K562 (cell line): ENCODE data around the gene ALOXE3. TPM values are rescaled to one million over a fixed set of nuclear protein-coding genes. Genes with fewer than 3 reads are reported as not detected.

Experiments
- CTCF ChIP-seq, 3 experiments: IDR thresholded peaks in 2 of 3; conservative IDR thresholded peaks in 1 of 3; 2 replicates each; pipeline ENCODE4 v1.5.1; 2011 to 2012; ENCODE audit warnings: low read length in 3 of 3, mild to moderate bottlenecking in 3 of 3, control low read depth in 2 of 3, improper control_type of control experiment in 1 of 3, inconsistent platforms in 1 of 3, low read depth in 1 of 3, mixed read lengths in 1 of 3, moderate library complexity in 1 of 3; ENCODE audit not compliant: insufficient read depth in 2 of 3
- RFX7 ChIP-seq: fragments of 250-450 bp; sonication (Bioruptor Pico); IDR thresholded peaks from 2 replicates; pipeline ENCODE4 v1.5.1; 2021; ENCODE audit warnings: mild to moderate bottlenecking
- ZBTB40 ChIP-seq, 2 experiments: fragments of 450-650 bp in 1 of 2; sonication (generic) in 1 of 2; formaldehyde crosslinking in 1 of 2; IDR thresholded peaks; 2 replicates each; pipeline versions ENCODE4 v1.7.1 to v1.9.0; 2016 to 2022; ENCODE audit warnings: inconsistent platforms in 1 of 2, mild to moderate bottlenecking in 1 of 2, missing genetic modification reagents in 1 of 2
- polyA plus RNA-seq, 8 experiments: library from polyadenylated mRNA; depleted of rRNA in 4 of 8; stranded (reverse) in 5 of 8; unstranded in 3 of 8; fragments of >200 nt; fragmentation: Nextera tagmentation in 2 of 8; fragmentation: Illumina TruSeq in 1 of 8; extraction: Ambion mirVana in 2 of 8; extraction: Trizol in 1 of 8; gene quantifications; 2 replicates each; pipeline versions ENCODE4 v1.2.1 to v1.2.3, GENCODE V29; 2011 to 2014; ENCODE audit warnings: inconsistent platforms in 1 of 8, missing spikeins in 1 of 8
- total RNA-seq, 7 experiments: library from RNA; depleted of rRNA in 6 of 7; stranded (reverse); fragments of >200 nt in 6 of 7; fragmentation: Illumina TruSeq in 2 of 7; extraction: Trizol in 2 of 7; gene quantifications; 2 replicates each; pipeline versions ENCODE4 v1.2.1 to v1.2.3, GENCODE V29; 2011 to 2021; ENCODE audit warnings: low replicate concordance in 1 of 7

The ALOXE3 gene
- total and polyA plus RNA-seq, 9 of the 15 experiments (the other 6 are each of a cell fraction or from before 2014, with no cell fraction given) = 0.04 TPM; not detected in 8

DNA sequence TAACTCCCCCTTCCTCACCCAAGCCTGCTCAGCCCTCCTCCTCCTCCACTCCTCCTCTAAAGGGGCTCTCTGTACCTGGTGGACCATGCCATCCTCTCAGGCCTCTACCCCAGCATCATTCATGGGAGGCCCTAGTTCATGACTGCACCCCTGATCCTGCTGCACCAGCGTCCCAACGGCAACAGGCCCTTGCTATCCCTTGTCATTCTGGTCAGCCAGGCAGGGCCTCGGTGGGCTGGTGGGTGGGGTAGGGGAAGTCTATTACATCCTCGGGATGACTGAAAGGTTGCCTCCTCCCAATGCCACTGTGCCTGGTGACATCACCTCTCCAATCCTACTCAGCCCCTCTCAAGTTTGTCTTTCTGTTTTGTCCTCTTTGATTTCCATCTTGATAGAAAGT, 50.5 kb downstream of the ALOXE3 start (continued):
- TF ChIP-seq ZBTB40 (IDR thresholded peaks at IDR 0.05) (no peak), ZBTB40 (CRISPR knock-in tag; IDR thresholded peaks at IDR 0.05) (no peak), CTCF (IDR thresholded peaks at IDR 0.05 in 2 of 3, conservative IDR thresholded peaks at IDR 0.05 in 1 of 3; ENCODE audit: insufficient read depth in 2 of 3, low read depth in 1 of 3, low read length in 3 of 3) (no peak), RFX7 (CRISPR knock-in tag) (no peak)
